Hepatocyte (in vitro differentiated cells): ENCODE measurements around the gene CPOX.

Source experiments
- CTCF ChIP-seq: fragments of 200-600 bp; sonication (generic); IDR thresholded peaks from 2 replicates; pipeline ENCODE4 v1.5.1; 2016; ENCODE audit warnings: antibody characterized with exemption, mild to moderate bottlenecking; ENCODE audit not compliant: poor library complexity
- EZH2phosphoT487 ChIP-seq: fragments of 200-600 bp; sonication (generic); IDR thresholded peaks from one replicate; pipeline ENCODE4 v1.6.1; 2018; ENCODE audit warnings: antibody characterized with exemption, mild to moderate bottlenecking, low read depth, moderate library complexity; ENCODE audit not compliant: unreplicated experiment, severe bottlenecking

GRCh38 chr3:98588065-98588464 lies 5.3 kb downstream of the CPOX start:
- TF ChIP-seq CTCF = peak; percentile 7
- TF ChIP-seq EZH2phosphoT487 = no peak
